Amniotic stem cell (primary cell): ENCODE results near the gene NF2.
"Not testable (repeated sequence)": the region's sequence is repeated elsewhere in the genome, so short reads cannot be mapped to it uniquely, and the experiment has no call there.

ENCODE experiments used
- DNase-seq: peaks from one replicate; lab custom pipeline; 2025; lab: John Stamatoyannopoulos, UW

Gene NF2

GRCh38 chr22:29603358-29604075, at the start of gene NF2:
TSS of gene NF2 (plus strand) at chr22:29603633. CDS start at chr22:29603999, 366 bp downstream.
- peak; percentile 99 for DNase-seq

- no peak for DNase-seq
Observed at GRCh38 chr22:29555065-29555644, 48.3 kb upstream of the NF2 start.

GRCh38 chr22:29559030-29559429, 44.4 kb upstream of the NF2 start:
- no peak for DNase-seq

GRCh38 chr22:29559853-29560252, 43.6 kb upstream of the NF2 start:
- no peak for DNase-seq

GRCh38 chr22:29563652-29564460, 39.6 kb upstream of the NF2 start:
- DNase-seq: no peak

GRCh38 chr22:29566513-29566912, 36.9 kb upstream of the NF2 start:
- DNase-seq: not testable (repeated sequence)

- no peak for DNase-seq
Observed at GRCh38 chr22:29567338-29567737, 36.1 kb upstream of the NF2 start.

GRCh38 chr22:29569011-29569678, 34.3 kb upstream of the NF2 start:
- DNase-seq: no peak

GRCh38 chr22:29570456-29570855, 33.0 kb upstream of the NF2 start:
- DNase-seq: no peak

GRCh38 chr22:29570912-29571549, 32.4 kb upstream of the NF2 start:
- no peak for DNase-seq

GRCh38 chr22:29574762-29575450, 28.5 kb upstream of the NF2 start:
- DNase-seq: no peak

GRCh38 chr22:29578462-29579200, 24.8 kb upstream of the NF2 start:
- no peak for DNase-seq

- no peak for DNase-seq
Observed at GRCh38 chr22:29580200-29580810, 23.1 kb upstream of the NF2 start.

- DNase-seq: no peak
Observed at GRCh38 chr22:29581799-29582198, 21.6 kb upstream of the NF2 start.

GRCh38 chr22:29584975-29585374, 18.5 kb upstream of the NF2 start:
- no peak for DNase-seq

GRCh38 chr22:29586193-29586705, 17.2 kb upstream of the NF2 start:
- not testable (repeated sequence) for DNase-seq

- peak; percentile 42 for DNase-seq
Observed at GRCh38 chr22:29587938-29588699, 15.3 kb upstream of the NF2 start.

- DNase-seq: no peak
Observed at GRCh38 chr22:29593923-29594322, 9.5 kb upstream of the NF2 start.

- DNase-seq: not testable (repeated sequence)
Observed at GRCh38 chr22:29594447-29594846, 9.0 kb upstream of the NF2 start.
